Stimulated activated CD8-positive, alpha-beta memory T cell treated with anti-CD3 and anti-CD28 coated beads, Interleukin-2, amount 100 ng/mL, for 48 hours (primary cell): ENCODE measurements around the gene CLDN4.
"Not testable (repeated sequence)": the region's sequence is repeated elsewhere in the genome, so short reads cannot be mapped to it uniquely, and the experiment has no call there.

ENCODE experiments used
- DNase-seq, 2 donors: peaks; one replicate each; pipeline ENCODE4 v3.0.0-alpha.2; 2020; ENCODE audit warnings: low read depth in 2 of 2

The CLDN4 gene

GRCh38 chr7:73842067-73842976 lies 11.5 kb downstream of the CLDN4 start, which contains the start of gene METTL27:
Gene METTL27 (minus strand): TSS chr7:73842516. CDS start chr7:73842140, 376 bp downstream.
- peak; percentile 84 to 85 for DNase-seq

- DNase-seq = no peak
Measured at GRCh38 chr7:73844131-73844547, 13.3 kb downstream of the CLDN4 start.

- DNase-seq = no peak
Measured at GRCh38 chr7:73844848-73845460, 14.2 kb downstream of the CLDN4 start.

- DNase-seq = not testable (repeated sequence)
Measured at GRCh38 chr7:73845701-73846195, 15.0 kb downstream of the CLDN4 start.

- no peak for DNase-seq
Measured at GRCh38 chr7:73847941-73848723, 17.3 kb downstream of the CLDN4 start.

GRCh38 chr7:73850781-73851207 lies 20.0 kb downstream of the CLDN4 start:
- DNase-seq = no peak

GRCh38 chr7:73851410-73852338 lies 20.9 kb downstream of the CLDN4 start:
- no peak for DNase-seq

- DNase-seq = no peak
Measured at GRCh38 chr7:73852500-73852899, 21.7 kb downstream of the CLDN4 start.

- no peak for DNase-seq
Measured at GRCh38 chr7:73856941-73857340, 26.1 kb downstream of the CLDN4 start.

- no peak for DNase-seq
Measured at GRCh38 chr7:73858807-73859206, 28.0 kb downstream of the CLDN4 start.

GRCh38 chr7:73860859-73861258 lies 30.1 kb downstream of the CLDN4 start, which contains the start of gene TMEM270:
Gene TMEM270 (plus strand): TSS chr7:73861159. CDS start chr7:73861195, 36 bp downstream.
- DNase-seq = no peak

GRCh38 chr7:73861305-73861704 lies 30.5 kb downstream of the CLDN4 start:
- DNase-seq = no peak

GRCh38 chr7:73864981-73865711 lies 34.4 kb downstream of the CLDN4 start:
- DNase-seq = no peak

- no peak for DNase-seq
Measured at GRCh38 chr7:73865738-73866445, 35.1 kb downstream of the CLDN4 start.

- DNase-seq = no peak
Measured at GRCh38 chr7:73866446-73866767, 35.6 kb downstream of the CLDN4 start.

- DNase-seq = no peak
Measured at GRCh38 chr7:73869011-73869798, 38.4 kb downstream of the CLDN4 start.

- no peak for DNase-seq
Measured at GRCh38 chr7:73870041-73870492, 39.3 kb downstream of the CLDN4 start.

- DNase-seq = no peak
Measured at GRCh38 chr7:73871163-73872011, 40.6 kb downstream of the CLDN4 start.
